Suprapubic skin (tissue), 4 donors: ENCODE data around the gene ORC3.

Source experiments
- CTCF ChIP-seq, 2 donors: fragments of 200-600 bp in 1 of 2; fragments of 450-650 bp in 1 of 2; sonication (generic) in 1 of 2; IDR thresholded peaks; one replicate each; pipeline ENCODE4 v1.5.1; 2016 to 2019; ENCODE audit warnings: antibody characterized with exemption in 2 of 2, mild to moderate bottlenecking in 1 of 2, moderate library complexity in 1 of 2
- EP300 ChIP-seq: sonication (generic); formaldehyde crosslinking; IDR thresholded peaks from one replicate; pipeline ENCODE4 v1.6.1; 2017; ENCODE audit warnings: antibody characterized with exemption
- POLR2AphosphoS5 ChIP-seq, 3 donors: sonication (generic); formaldehyde crosslinking; IDR thresholded peaks; one replicate each; pipeline ENCODE4 v1.6.1; 2017; ENCODE audit warnings: antibody characterized with exemption in 3 of 3

- TF ChIP-seq CTCF (IDR thresholded peaks at IDR 0.05) (no peak), EP300 (no peak), POLR2AphosphoS5 (IDR thresholded peaks at IDR 0.05) (no peak)
Measured at GRCh38 chr6:87698547-87699006, 108.6 kb downstream of the ORC3 start.
